Sigmoid colon (tissue), 7 donors: ENCODE measurements around the gene CTDP1. TPM values are rescaled to one million over a fixed set of nuclear protein-coding genes. Genes with fewer than 3 reads are reported as not detected.

Experiments
- DNase-seq: peaks from one replicate; pipeline ENCODE4 v3.0.0-alpha.2; 2019
- H3K27ac ChIP-seq, 4 donors: fragments of 200-600 bp; sonication (generic); one replicate each; pipeline ENCODE4 v1.5.1; 2016 to 2019; ENCODE audit warnings: mild to moderate bottlenecking in 1 of 4
- H3K27me3 ChIP-seq, 3 donors: fragments of 200-600 bp; sonication (generic); one replicate each; pipeline ENCODE4 v1.5.1; 2019; ENCODE audit warnings: mild to moderate bottlenecking in 1 of 3
- H3K36me3 ChIP-seq, 4 donors: fragments of 200-600 bp; sonication (generic); one replicate each; pipeline ENCODE4 v1.5.1; 2016 to 2019
- H3K4me1 ChIP-seq, 4 donors: fragments of 200-600 bp; sonication (generic); one replicate each; pipeline ENCODE4 v1.5.1; 2017 to 2019
- H3K4me3 ChIP-seq, 4 donors: fragments of 200-600 bp; sonication (generic); one replicate each; pipeline ENCODE4 v1.5.1; 2017 to 2019; ENCODE audit warnings: mild to moderate bottlenecking in 2 of 4, moderate library complexity in 1 of 4
- H3K9me3 ChIP-seq, 4 donors: fragments of 200-600 bp in 3 of 4; sonication (generic) in 3 of 4; one replicate each; pipeline versions ENCODE4 v1.5.1 to v1.6.1; 2013 to 2019
- CTCF ChIP-seq, 4 experiments: fragments of 450-650 bp in 3 of 4; fragments of 200-600 bp in 1 of 4; IDR thresholded peaks; one replicate each; pipeline ENCODE4 v1.5.1; 2016 to 2019; ENCODE audit warnings: antibody characterized with exemption in 4 of 4, mild to moderate bottlenecking in 3 of 4, moderate library complexity in 2 of 4
- EP300 ChIP-seq, 4 donors: sonication (generic); formaldehyde crosslinking; IDR thresholded peaks; one replicate each; pipeline ENCODE4 v1.6.1; 2017; ENCODE audit warnings: antibody characterized with exemption in 4 of 4
- POLR2A ChIP-seq, 2 donors: fragments of 450-650 bp; IDR thresholded peaks; one replicate each; pipeline ENCODE4 v1.6.1; 2016; ENCODE audit warnings: antibody characterized with exemption in 2 of 2, mild to moderate bottlenecking in 2 of 2, moderate library complexity in 2 of 2
- POLR2AphosphoS5 ChIP-seq, 4 donors: sonication (generic); formaldehyde crosslinking; IDR thresholded peaks; one replicate each; pipeline ENCODE4 v1.6.1; 2017; ENCODE audit warnings: antibody characterized with exemption in 4 of 4
- WGBS, 2 donors: extraction: QIAGEN DNeasy Blood & Tissue Kit; methylation state at CpG; one replicate each; pipeline ENCODE4 v1.1.7; 2013; 5-methylcytosine and 5-hydroxymethylcytosine counted together
- intact Hi-C: fragments of 100-400 bp; cut with DNase I; formaldehyde crosslinking; loops from one replicate; pipeline ENCODE4 v1.15.1; 2023
- polyA plus RNA-seq, 3 donors: library from polyadenylated mRNA; stranded (reverse); fragments of 200-250 nt; gene quantifications; one replicate each; pipeline ENCODE4 v1.2.3, GENCODE V29; 2013
- total RNA-seq, 4 donors: library from RNA; depleted of rRNA; stranded (reverse); fragments of >200 nt; gene quantifications; one replicate each; pipeline ENCODE4 v1.1.0, GENCODE V29; 2016
- donor health status: healthy with polysubstance abuse.
- donor health status: Bipolar disorder and iron deficiency.
- donor health status: healthy.

The CTDP1 gene
- total and polyA plus RNA-seq, 7 donors = 11.1 to 25.9 (median 14.7) TPM

GRCh38 chr18:79755496-79756142, 76.0 kb downstream of the CTDP1 start:
- DNase-seq = peak; percentile 32
- WGBS, 2 donors = 95 to 96% methylated on average over 31 of the region's 31 CpGs
- intact Hi-C loops = no loop called here
- Histone ChIP-seq H3K27ac (no peak overlapping the region), H3K27me3 (no peaks in the 10 kb centered on the region), H3K36me3 (peaks cover 13 to 31% (median 21%) of the 10 kb centered on the region in 4 donors), H3K4me3 (no peak overlapping the region), H3K9me3 (peaks cover 0 to 11% (median 0%) of the 10 kb centered on the region in 4 donors), H3K4me1 (no peaks in the 10 kb centered on the region)
- TF ChIP-seq CTCF (IDR thresholded peaks at IDR 0.05) (no peak), POLR2A (IDR thresholded peaks at IDR 0.05) (no peak), POLR2AphosphoS5 (IDR thresholded peaks at IDR 0.05) (no peak), EP300 (IDR thresholded peaks at IDR 0.05) (no peak)

- H3K4me3 ChIP-seq = no peak overlapping the region
- TF ChIP-seq POLR2AphosphoS5 (IDR thresholded peaks at IDR 0.05) (no peak), CTCF (IDR thresholded peaks at IDR 0.05) (no peak), POLR2A (IDR thresholded peaks at IDR 0.05) (no peak), EP300 (IDR thresholded peaks at IDR 0.05) (no peak)
- H3K27me3 ChIP-seq = no peaks in the 10 kb centered on the region
- H3K36me3 ChIP-seq = peaks cover 13 to 31% (median 21%) of the 10 kb centered on the region in 4 donors
- no peaks in the 10 kb centered on the region for H3K4me1 ChIP-seq
- DNase-seq = peak; percentile 59
- WGBS, 2 donors = 93 to 97% methylated on average over 10 of the region's 10 CpGs
- peaks cover 0 to 11% (median 0%) of the 10 kb centered on the region in 4 donors for H3K9me3 ChIP-seq
- H3K27ac ChIP-seq = no peak overlapping the region
- intact Hi-C loops = no loop called here
Observed at GRCh38 chr18:79756143-79756500, 76.5 kb downstream of the CTDP1 start.

GRCh38 chr18:79756826-79757225, 77.2 kb downstream of the CTDP1 start:
- no peaks in the 10 kb centered on the region for H3K27me3 ChIP-seq
- H3K27ac ChIP-seq = no peak overlapping the region
- H3K9me3 ChIP-seq = peaks cover 0 to 11% (median 0%) of the 10 kb centered on the region in 4 donors
- no peaks in the 10 kb centered on the region for H3K4me1 ChIP-seq
- intact Hi-C loops = no loop called here
- no peak overlapping the region for H3K4me3 ChIP-seq
- no peak for TF ChIP-seq EP300 (IDR thresholded peaks at IDR 0.05)
- TF ChIP-seq CTCF (IDR thresholded peaks at IDR 0.05) = no peak
- TF ChIP-seq POLR2A (IDR thresholded peaks at IDR 0.05) = no peak
- no peak for TF ChIP-seq POLR2AphosphoS5 (IDR thresholded peaks at IDR 0.05)
- peak; percentile 18 for DNase-seq
- 97 to 98% methylated on average over 11 of the region's 11 CpGs for WGBS, 2 donors
- peaks cover 13 to 31% (median 21%) of the 10 kb centered on the region in 4 donors for H3K36me3 ChIP-seq

GRCh38 chr18:79760348-79760747, 80.7 kb downstream of the CTDP1 start:
- Histone ChIP-seq H3K9me3 (peaks cover 0 to 11% (median 0%) of the 10 kb centered on the region in 4 donors), H3K27me3 (no peaks in the 10 kb centered on the region)
- 27 to 60% methylated on average over 1 of the region's 1 CpG for WGBS, 2 donors

More at GRCh38 chr18:79760348-79760747, 80.7 kb downstream of the CTDP1 start:
- Histone ChIP-seq H3K4me3 (no peak overlapping the region), H3K27ac (no peak overlapping the region), H3K36me3 (peaks cover 0 to 9% (median 2%) of the 10 kb centered on the region in 4 donors), H3K4me1 (no peaks in the 10 kb centered on the region)
- intact Hi-C loops = no loop called here
- DNase-seq = peak; percentile 2
- TF ChIP-seq POLR2AphosphoS5 (IDR thresholded peaks at IDR 0.05) (no peak), CTCF (IDR thresholded peaks at IDR 0.05) (no peak), POLR2A (IDR thresholded peaks at IDR 0.05) (no peak), EP300 (IDR thresholded peaks at IDR 0.05) (no peak)
